ENCODE data around the gene CUL1.

The CUL1 gene

DNA sequence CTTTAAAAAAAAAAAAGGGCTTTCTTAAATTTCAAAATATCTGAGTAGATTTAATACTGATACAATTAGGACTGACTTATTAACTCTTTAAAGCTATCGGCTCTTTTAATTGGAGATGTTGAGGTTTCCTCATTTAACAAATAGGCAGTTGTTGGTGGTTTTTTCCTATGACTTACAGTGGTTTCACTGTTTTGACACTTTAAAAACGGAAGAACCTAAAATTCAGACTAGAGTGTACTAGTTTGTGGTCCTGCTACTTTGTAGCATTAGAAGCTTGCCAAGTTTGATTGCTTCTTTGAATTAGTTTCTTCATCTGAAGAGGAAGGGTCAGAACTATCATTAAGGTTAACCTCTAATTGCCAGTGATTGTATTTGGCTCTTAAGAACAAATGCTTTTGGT lies 27.7 kb downstream of the CUL1 start:
- Histone ChIP-seq H3K27me3 (ENCODE audit: insufficient read depth, low read length, poor library complexity) (no peaks in the 10 kb centered on the region), H3K4me2 (ENCODE audit: insufficient read depth, low read length) (no peak overlapping the region), H3K9ac (ENCODE audit: low read depth, low read length) (no peak overlapping the region), H3K4me1 (ENCODE audit: insufficient read depth, low read length) (peaks cover 18% of the 10 kb centered on the region), H3K27ac (ENCODE audit: low read length) (no peak overlapping the region), H4K20me1 (ENCODE audit: insufficient read depth, low read length) (peaks cover 81% of the 10 kb centered on the region), H3K79me2 (ENCODE audit: insufficient read depth, low read length) (peaks cover 98% of the 10 kb centered on the region), H3K4me3 (ENCODE audit: low read depth in 1 of 2, low read length in 2 of 2) (no peak overlapping the region), H2AFZ (ENCODE audit: low read depth, low read length) (no peak overlapping the region), H3K9me3 (ENCODE audit: insufficient read depth, low read length, severe bottlenecking) (no peaks in the 10 kb centered on the region), H3K36me3 (ENCODE audit: insufficient read depth, low read length) (peaks cover 19% of the 10 kb centered on the region)
- ATAC-seq (ENCODE audit: insufficient read depth, low read depth) (no peak), DNase-seq (no peak)
- no peak for TF ChIP-seq EZH2 (IDR thresholded peaks at IDR 0.05; ENCODE audit: borderline replicate concordance, low read depth, low read length, severe bottlenecking)
- TF ChIP-seq, protein P1, sequence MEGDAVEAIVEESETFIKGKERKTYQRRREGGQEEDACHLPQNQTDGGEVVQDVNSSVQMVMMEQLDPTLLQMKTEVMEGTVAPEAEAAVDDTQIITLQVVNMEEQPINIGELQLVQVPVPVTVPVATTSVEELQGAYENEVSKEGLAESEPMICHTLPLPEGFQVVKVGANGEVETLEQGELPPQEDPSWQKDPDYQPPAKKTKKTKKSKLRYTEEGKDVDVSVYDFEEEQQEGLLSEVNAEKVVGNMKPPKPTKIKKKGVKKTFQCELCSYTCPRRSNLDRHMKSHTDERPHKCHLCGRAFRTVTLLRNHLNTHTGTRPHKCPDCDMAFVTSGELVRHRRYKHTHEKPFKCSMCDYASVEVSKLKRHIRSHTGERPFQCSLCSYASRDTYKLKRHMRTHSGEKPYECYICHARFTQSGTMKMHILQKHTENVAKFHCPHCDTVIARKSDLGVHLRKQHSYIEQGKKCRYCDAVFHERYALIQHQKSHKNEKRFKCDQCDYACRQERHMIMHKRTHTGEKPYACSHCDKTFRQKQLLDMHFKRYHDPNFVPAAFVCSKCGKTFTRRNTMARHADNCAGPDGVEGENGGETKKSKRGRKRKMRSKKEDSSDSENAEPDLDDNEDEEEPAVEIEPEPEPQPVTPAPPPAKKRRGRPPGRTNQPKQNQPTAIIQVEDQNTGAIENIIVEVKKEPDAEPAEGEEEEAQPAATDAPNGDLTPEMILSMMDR (IDR thresholded peaks at IDR 0.05; ENCODE audit: borderline replicate concordance, extremely low read depth, low read length, poor library complexity, severe bottlenecking) = no peak

DNA sequence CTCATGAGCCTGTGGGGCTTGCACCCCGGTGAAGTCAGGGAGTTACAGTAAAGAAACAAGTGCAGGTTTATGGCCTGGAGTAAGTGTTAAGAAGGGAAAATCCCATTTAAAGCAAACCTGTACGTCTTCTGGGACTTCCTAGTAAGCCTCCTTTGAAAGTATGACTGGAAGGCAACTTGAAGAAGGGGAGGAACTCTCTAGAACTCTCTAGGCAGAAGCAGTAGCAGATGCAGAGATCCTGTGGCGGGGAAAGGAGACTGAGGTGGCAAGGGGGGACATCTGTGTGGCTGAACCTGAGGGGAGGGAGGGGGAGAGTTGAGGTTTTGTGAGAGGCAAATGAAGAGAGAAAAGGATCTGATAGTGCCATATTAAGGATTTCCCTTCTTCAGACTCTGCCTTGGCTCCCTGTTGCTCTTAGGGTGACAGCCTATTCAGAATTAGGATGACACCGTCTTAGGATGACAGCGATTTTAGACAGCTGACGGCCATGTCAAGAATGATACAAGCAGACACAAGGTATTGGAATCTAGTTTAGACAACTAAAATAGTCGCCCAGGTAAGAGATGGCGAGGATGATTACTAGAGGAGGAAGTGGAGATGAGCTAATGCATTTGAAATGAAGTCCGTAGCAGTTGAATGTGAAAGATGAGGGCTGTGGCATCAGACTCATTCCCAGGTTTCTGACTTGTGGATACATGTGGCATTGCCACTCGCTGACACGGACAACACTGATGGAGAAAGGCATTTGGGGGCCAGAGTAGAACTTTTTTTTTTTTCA lies 29.0 kb downstream of the CUL1 start:
- peaks cover 96% of the 10 kb centered on the region for H3K79me2 ChIP-seq (ENCODE audit: insufficient read depth, low read length)
- H3K36me3 ChIP-seq (ENCODE audit: insufficient read depth, low read length) = peaks cover 32% of the 10 kb centered on the region
- no peaks in the 10 kb centered on the region for H3K27me3 ChIP-seq (ENCODE audit: insufficient read depth, low read length, poor library complexity)
- H3K9me3 ChIP-seq (ENCODE audit: insufficient read depth, low read length, severe bottlenecking) = no peaks in the 10 kb centered on the region
- H3K4me3 ChIP-seq (ENCODE audit: low read depth in 1 of 2, low read length in 2 of 2) = no peak overlapping the region
- H3K4me2 ChIP-seq (ENCODE audit: insufficient read depth, low read length) = no peak overlapping the region
- peaks cover 6% of the 10 kb centered on the region for H3K4me1 ChIP-seq (ENCODE audit: insufficient read depth, low read length)
- DNase-seq (peak; percentile 37), ATAC-seq (ENCODE audit: insufficient read depth, low read depth) (peak; percentile 60; the same call in 2 of the 3 replicates)
- no peak overlapping the region for H3K9ac ChIP-seq (ENCODE audit: low read depth, low read length)
- no peak overlapping the region for H3K27ac ChIP-seq (ENCODE audit: low read length)
- TF ChIP-seq, protein P1 (IDR thresholded peaks at IDR 0.05; ENCODE audit: borderline replicate concordance, extremely low read depth, low read length, poor library complexity, severe bottlenecking) = no peak
- TF ChIP-seq EZH2 (IDR thresholded peaks at IDR 0.05; ENCODE audit: borderline replicate concordance, low read depth, low read length, severe bottlenecking) = no peak
- H4K20me1 ChIP-seq (ENCODE audit: insufficient read depth, low read length) = peaks cover 78% of the 10 kb centered on the region
- H2AFZ ChIP-seq (ENCODE audit: low read depth, low read length) = no peak overlapping the region

DNA sequence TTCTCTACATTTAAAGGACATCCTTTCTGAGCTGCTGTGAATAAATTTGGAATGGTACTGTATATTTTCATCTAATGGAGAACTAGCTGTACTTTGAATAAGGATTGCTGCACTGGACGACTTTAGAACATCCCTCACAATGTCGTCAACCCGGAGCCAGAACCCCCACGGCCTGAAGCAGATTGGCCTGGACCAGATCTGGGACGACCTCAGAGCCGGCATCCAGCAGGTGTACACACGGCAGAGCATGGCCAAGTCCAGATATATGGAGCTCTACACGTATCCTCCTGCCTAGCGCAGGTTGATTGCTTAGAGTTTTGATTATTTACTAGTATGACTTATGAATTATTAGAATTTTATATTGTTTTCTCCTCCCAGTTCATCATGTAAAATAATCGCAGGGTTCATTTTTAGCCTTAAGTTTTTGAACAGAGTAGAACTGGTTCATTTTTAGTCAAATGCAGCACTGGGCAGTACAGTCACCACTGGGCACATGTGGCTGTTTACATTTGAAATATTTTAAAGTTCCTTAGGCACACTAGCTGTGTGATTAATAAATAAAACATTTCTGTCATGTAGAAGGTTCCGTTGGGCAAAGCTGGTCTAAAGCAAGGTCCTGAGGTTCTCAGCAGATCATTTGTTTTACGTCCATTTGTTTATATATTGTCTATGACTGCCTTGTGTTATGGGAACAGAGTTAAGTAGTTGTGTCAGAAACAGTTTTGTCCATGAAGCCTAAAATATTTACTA lies 31.5 kb downstream of the CUL1 start:
- Histone ChIP-seq H4K20me1 (ENCODE audit: insufficient read depth, low read length) (peaks cover 67% of the 10 kb centered on the region), H3K36me3 (ENCODE audit: insufficient read depth, low read length) (peaks cover 56% of the 10 kb centered on the region), H3K9me3 (ENCODE audit: insufficient read depth, low read length, severe bottlenecking) (no peaks in the 10 kb centered on the region)

More for the DNA sequence above, 31.5 kb downstream of the CUL1 start:
- Histone ChIP-seq H2AFZ (ENCODE audit: low read depth, low read length) (no peak overlapping the region), H3K27ac (ENCODE audit: low read length) (no peak overlapping the region), H3K9ac (ENCODE audit: low read depth, low read length) (no peak overlapping the region), H3K27me3 (ENCODE audit: insufficient read depth, low read length, poor library complexity) (no peaks in the 10 kb centered on the region), H3K4me3 (ENCODE audit: low read depth in 1 of 2, low read length in 2 of 2) (no peak overlapping the region), H3K4me1 (ENCODE audit: insufficient read depth, low read length) (no peaks in the 10 kb centered on the region), H3K4me2 (ENCODE audit: insufficient read depth, low read length) (no peak overlapping the region), H3K79me2 (ENCODE audit: insufficient read depth, low read length) (peaks cover 91% of the 10 kb centered on the region)
- ATAC-seq (ENCODE audit: insufficient read depth, low read depth) = no peak
- DNase-seq = no peak
- TF ChIP-seq, protein P1 (IDR thresholded peaks at IDR 0.05; ENCODE audit: borderline replicate concordance, extremely low read depth, low read length, poor library complexity, severe bottlenecking) = no peak
- TF ChIP-seq EZH2 (IDR thresholded peaks at IDR 0.05; ENCODE audit: borderline replicate concordance, low read depth, low read length, severe bottlenecking) = no peak

Data from DND-41 (cell line).